Esophagus mucosa (tissue), 1 donor: Measurements from ENCODE around the gene SSBP3. TPM values are rescaled to one million over a fixed set of nuclear protein-coding genes. Genes with fewer than 3 reads are reported as not detected.
A peak's percentile ranks its signal among the peaks of the same experiment; 100 is the strongest.
"Not testable (repeated sequence)": the region's sequence is repeated elsewhere in the genome, so short reads cannot be mapped to it uniquely, and the experiment has no call there.

Experiments used
- ATAC-seq: fragments of 200-7000 bp; cut with Tn5 transposase; one replicate; pipeline ENCODE4 v1.9.1; 2020
- total RNA-seq: library from RNA; stranded (reverse); gene quantifications from one replicate; pipeline ENCODE4 v1.2.4, GENCODE V29; 2023
- donor health status: DM: yes; HTN: yes; CAD: no.

The SSBP3 gene
- total RNA-seq, 1 donor from 2014 or later: 39.3 TPM

GRCh38 chr1:54239631-54240031 lies 166.6 kb downstream of the SSBP3 start:
- ATAC-seq: no peak

- no peak for ATAC-seq
Measured at GRCh38 chr1:54239035-54239383, 167.2 kb downstream of the SSBP3 start.

- ATAC-seq: no peak
Measured at GRCh38 chr1:54238353-54239034, 167.7 kb downstream of the SSBP3 start.

- ATAC-seq: no peak
Measured at GRCh38 chr1:54237586-54237985, 168.6 kb downstream of the SSBP3 start.

GRCh38 chr1:54234284-54234683 lies 171.9 kb downstream of the SSBP3 start:
- ATAC-seq: no peak

GRCh38 chr1:54233196-54233595 lies 173.0 kb downstream of the SSBP3 start:
- ATAC-seq: not testable (repeated sequence)

GRCh38 chr1:54230507-54231339 lies 175.5 kb downstream of the SSBP3 start:
- ATAC-seq: no peak

GRCh38 chr1:54229281-54229891 lies 176.8 kb downstream of the SSBP3 start:
- peak; percentile 51 for ATAC-seq

GRCh38 chr1:54228638-54229079 lies 177.5 kb downstream of the SSBP3 start:
- peak; percentile 5 for ATAC-seq

GRCh38 chr1:54227891-54228310 lies 178.3 kb downstream of the SSBP3 start:
- no peak for ATAC-seq

GRCh38 chr1:54227091-54227602 lies 179.0 kb downstream of the SSBP3 start:
- ATAC-seq: peak; percentile 45

GRCh38 chr1:54225986-54226559 lies 180.1 kb downstream of the SSBP3 start:
- ATAC-seq: no peak

- ATAC-seq: no peak
Measured at GRCh38 chr1:54225378-54225777, 180.8 kb downstream of the SSBP3 start.

GRCh38 chr1:54224233-54224632 lies 182.0 kb downstream of the SSBP3 start:
- no peak for ATAC-seq

- ATAC-seq: no peak
Measured at GRCh38 chr1:54223441-54224202, 182.6 kb downstream of the SSBP3 start.

- ATAC-seq: no peak
Measured at GRCh38 chr1:54222711-54223110, 183.5 kb downstream of the SSBP3 start.

GRCh38 chr1:54221867-54222484 lies 184.2 kb downstream of the SSBP3 start:
- ATAC-seq: no peak

- no peak for ATAC-seq
Measured at GRCh38 chr1:54221113-54221834, 184.9 kb downstream of the SSBP3 start.

- peak; percentile 6 for ATAC-seq
Measured at GRCh38 chr1:54220004-54220811, 186.0 kb downstream of the SSBP3 start.

GRCh38 chr1:54219688-54220003 lies 186.5 kb downstream of the SSBP3 start:
- no peak for ATAC-seq
